Smooth muscle cell of the brain vasculature (primary cell): ENCODE data around the gene TNFAIP1.
"Not testable (repeated sequence)": the region's sequence is repeated elsewhere in the genome, so short reads cannot be mapped to it uniquely, and the experiment has no call there.

ENCODE experiments used
- DNase-seq: peaks from one replicate; pipeline ENCODE4 v3.0.0-alpha.2; 2012; ENCODE audit warnings: low read depth, low spot score

TNFAIP1 gene

GRCh38 chr17:28324781-28325180, 10.8 kb upstream of the TNFAIP1 start:
- no peak for DNase-seq

GRCh38 chr17:28325211-28325610, 10.3 kb upstream of the TNFAIP1 start:
- DNase-seq, result no peak

DNA sequence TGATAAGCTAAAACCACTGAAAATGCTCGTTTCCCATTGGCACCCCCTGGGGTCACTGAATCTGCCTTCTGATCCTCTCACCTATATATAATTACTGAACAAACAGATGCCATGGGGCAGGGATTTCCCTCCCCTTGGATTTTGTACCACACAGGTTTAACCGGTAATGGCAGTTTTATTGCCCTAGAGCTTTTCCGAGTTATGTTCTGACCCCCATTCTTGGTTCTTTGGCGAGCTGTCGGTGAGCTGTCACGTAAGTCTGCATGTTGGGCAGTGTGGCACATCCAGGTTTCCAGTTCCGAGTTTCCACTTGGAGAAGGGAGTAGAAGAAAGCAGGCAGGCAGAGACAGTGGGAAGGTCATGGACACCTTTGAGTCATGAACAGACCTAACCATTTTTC, 9.4 kb upstream of the TNFAIP1 start:
- no peak for DNase-seq

GRCh38 chr17:28327031-28327607, 8.4 kb upstream of the TNFAIP1 start:
- DNase-seq, result no peak

GRCh38 chr17:28327709-28328108, 7.9 kb upstream of the TNFAIP1 start:
- no peak for DNase-seq

GRCh38 chr17:28328325-28328724, 7.2 kb upstream of the TNFAIP1 start:
- DNase-seq, result no peak

DNA sequence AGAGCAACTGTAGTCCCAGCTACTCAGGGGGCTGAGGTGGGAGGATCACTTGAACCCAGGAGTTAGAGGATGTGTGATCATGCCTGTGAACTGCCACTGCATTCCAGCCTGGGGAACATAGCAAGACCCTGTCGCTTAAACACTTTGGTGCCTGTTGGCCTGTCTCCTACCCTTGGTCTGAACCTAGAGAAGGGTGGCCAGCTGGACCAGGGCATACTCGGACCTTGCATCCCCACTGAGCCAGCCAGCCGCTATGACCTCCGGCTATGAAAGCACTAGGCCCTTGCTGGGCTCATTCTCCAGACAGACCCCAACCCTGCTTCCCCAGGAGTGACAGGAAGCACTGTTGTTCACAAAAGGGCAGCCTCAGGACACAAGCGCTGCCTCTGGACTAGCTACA, 4.9 kb upstream of the TNFAIP1 start:
- DNase-seq, result no peak

DNA sequence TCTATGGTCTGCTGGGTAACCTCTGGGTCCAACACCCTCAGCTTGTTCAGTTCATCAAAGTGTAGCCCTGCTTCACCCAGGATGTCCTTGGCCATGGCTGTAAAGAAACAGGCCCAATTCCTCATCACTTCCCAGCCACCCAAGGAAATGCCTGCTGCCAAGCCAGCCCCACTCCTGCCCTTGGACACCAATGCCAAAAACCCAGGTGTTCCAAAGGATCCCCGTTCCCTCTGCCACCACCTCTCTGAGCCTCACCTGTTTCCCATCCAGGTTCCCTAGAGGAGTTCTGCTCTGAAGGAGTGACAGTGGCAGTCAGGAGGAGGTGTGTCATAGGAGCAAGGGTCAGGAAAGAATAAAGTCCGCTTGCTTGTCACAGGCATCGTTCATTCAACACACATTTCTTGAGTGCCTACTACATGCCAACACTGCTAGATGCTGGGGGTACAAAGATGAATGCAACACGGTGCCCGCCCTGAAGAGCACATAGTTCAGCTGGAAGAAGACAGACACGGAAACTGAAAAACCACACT, 3.6 kb upstream of the TNFAIP1 start:
- DNase-seq, result no peak

GRCh38 chr17:28333083-28333746, 2.3 kb upstream of the TNFAIP1 start:
- no peak for DNase-seq

GRCh38 chr17:28334171-28334570, 1.4 kb upstream of the TNFAIP1 start:
- DNase-seq, result no peak

DNA sequence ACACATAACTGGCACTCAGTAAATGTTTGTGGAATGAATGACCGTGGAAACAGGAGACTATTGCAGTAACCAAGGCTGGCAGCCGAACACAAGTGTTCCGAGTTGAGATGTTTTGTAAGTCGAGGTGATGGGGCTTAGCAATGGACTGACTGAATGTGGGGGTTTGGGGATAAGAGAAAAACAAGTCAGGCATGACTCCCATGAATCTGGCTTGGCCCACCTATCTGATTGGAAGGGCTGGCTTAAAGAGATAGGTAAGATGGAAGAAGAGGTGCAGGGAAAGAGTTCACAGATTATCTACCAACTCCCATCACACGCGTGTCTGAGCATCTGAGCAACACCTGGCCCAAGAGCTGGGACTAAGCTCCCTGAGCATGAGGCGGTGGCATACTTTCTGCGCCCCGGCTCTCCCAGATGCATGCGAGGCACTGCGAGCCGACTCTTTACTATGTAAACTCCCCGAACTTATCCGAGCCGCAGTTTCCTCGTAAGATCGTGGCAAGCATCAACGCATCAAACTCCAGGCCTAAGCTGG, 828 bp upstream of the TNFAIP1 start:
- DNase-seq, result no peak

- DNase-seq, result no peak
These were observed 654 bp downstream of the TNFAIP1 start for GRCh38 chr17:28335959-28336871.

DNA sequence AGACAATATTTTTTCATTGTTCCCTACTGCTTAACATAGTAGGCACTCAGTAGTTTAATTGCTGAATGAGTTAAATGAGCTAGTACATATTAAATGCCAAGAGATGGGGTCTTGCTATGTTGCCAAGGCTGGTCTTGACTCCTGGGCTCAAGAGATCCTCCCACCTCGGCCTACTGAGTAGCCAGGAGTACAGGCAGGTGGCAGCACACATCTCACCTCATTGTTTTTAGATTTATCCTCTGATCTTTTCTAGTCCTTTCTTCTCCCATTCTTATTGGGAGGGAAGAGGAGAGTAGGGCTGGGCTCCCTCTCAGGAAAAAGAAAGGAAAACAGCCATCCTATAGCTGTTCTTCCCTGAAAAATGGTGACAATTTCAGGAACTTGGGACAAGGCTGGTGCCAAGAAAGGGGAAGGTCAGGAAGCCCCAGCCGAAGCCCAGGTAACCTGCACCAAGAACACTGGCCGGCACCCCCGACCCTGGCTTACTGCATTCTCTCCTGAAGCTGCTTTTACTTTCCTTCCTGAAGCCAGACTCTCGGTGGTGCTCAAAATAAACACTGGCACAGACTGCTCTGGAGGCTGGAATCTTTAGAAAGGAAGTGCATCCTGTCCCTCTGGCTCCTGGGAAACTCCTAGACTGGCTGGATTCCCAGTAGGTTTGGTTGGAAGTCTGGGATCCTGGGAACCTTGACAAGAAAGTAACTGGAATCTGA, 2.7 kb downstream of the TNFAIP1 start:
- DNase-seq, result no peak

DNA sequence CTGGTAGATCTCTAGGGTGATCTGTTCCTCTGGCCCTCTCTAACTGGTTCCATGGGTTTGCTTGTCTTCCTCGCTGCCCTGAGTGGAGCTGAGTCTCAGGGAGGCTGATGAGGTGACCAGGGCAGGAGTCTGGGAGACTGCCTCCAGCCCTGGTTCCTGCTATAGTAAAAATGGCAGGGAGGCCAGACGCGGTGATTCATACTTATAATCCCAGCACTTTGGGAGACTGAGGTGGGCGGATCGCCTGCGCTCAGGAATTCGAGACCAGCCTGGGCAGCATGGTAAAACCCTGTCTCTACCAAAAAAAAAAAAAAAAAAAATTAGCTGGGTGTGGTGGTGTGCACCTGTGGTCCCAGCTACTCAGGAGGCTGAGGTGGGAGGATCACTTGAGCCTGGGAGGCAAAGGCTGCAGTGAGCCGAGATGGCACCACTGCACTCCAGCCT, 3.2 kb downstream of the TNFAIP1 start:
- DNase-seq, result not testable (repeated sequence)

GRCh38 chr17:28339431-28339830, 3.9 kb downstream of the TNFAIP1 start:
- no peak for DNase-seq

DNA sequence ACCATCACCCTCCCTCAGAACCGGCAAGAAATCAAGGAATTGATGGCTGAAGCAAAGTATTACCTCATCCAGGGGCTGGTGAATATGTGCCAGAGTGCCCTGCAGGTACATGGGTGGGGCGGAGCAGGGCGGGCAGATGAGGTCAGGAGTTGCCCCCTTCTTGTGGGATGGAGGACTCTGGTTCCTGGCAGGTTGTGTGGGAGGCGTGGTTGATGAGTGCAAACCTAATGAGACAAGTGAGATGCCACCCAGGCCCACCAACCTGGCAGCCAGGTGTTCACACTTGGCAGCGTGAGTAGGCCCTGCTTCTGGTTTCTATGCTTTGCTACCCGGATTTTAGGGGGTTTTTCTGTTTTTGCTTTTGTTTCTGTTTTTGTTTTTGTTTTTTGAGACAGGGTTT, 4.8 kb downstream of the TNFAIP1 start:
- DNase-seq, result no peak

GRCh38 chr17:28341516-28341915, 6.0 kb downstream of the TNFAIP1 start:
- DNase-seq, result no peak

- DNase-seq, result no peak
These were observed 6.8 kb downstream of the TNFAIP1 start for GRCh38 chr17:28342313-28342712.

GRCh38 chr17:28343491-28343932, 8.0 kb downstream of the TNFAIP1 start:
- no peak for DNase-seq

GRCh38 chr17:28344011-28344410, 8.4 kb downstream of the TNFAIP1 start:
- no peak for DNase-seq

GRCh38 chr17:28344435-28344901, 8.9 kb downstream of the TNFAIP1 start:
- no peak for DNase-seq
